Amygdala (tissue), 56 donors: ENCODE data around the gene SERPINB5.
"Not testable (repeated sequence)": the region's sequence is repeated elsewhere in the genome, so short reads cannot be mapped to it uniquely, and the experiment has no call there.

ENCODE experiments used
- DNase-seq, 56 donors: peaks; one replicate each; lab custom pipeline; 2025; lab: John Stamatoyannopoulos, UW

SERPINB5 gene

DNA sequence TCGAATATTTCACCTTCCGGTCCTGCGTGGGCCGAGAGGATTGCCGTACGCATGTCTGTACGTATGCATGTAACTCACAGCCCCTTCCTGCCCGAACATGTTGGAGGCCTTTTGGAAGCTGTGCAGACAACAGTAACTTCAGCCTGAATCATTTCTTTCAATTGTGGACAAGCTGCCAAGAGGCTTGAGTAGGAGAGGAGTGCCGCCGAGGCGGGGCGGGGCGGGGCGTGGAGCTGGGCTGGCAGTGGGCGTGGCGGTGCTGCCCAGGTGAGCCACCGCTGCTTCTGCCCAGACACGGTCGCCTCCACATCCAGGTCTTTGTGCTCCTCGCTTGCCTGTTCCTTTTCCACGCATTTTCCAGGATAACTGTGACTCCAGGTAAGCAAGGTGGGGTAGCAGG, at the start of gene SERPINB5:
TSS of gene SERPINB5 (plus strand) at position 291 of the 400 bp plus-strand sequence. CDS start 7,471 bp downstream, outside the sequence.
- no peak for DNase-seq

DNA sequence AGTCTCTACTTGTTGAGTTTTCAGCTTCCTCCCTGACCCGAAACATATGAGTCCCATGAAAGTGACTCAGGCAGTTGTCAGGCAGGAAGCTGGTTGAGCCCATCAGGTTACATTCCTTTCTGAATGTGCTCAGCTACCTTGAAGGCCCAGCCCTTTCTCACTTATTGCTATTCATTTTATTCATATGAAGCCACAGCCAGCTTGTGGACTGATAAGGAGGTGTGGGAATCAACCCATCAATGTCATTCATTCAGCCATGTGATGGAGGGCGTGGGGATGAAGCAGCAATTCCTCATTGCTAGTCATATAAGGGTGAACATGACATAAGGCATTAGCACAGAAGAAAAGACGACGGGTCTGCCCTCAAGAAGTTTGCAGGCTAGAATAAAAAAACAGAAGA, 49.2 kb upstream of the SERPINB5 start:
- DNase-seq, result no peak

- no peak for DNase-seq
These were observed 46.2 kb upstream of the SERPINB5 start for GRCh38 chr18:63430526-63430925.

- DNase-seq, result no peak
These were observed 45.6 kb upstream of the SERPINB5 start for GRCh38 chr18:63431180-63431579.

DNA sequence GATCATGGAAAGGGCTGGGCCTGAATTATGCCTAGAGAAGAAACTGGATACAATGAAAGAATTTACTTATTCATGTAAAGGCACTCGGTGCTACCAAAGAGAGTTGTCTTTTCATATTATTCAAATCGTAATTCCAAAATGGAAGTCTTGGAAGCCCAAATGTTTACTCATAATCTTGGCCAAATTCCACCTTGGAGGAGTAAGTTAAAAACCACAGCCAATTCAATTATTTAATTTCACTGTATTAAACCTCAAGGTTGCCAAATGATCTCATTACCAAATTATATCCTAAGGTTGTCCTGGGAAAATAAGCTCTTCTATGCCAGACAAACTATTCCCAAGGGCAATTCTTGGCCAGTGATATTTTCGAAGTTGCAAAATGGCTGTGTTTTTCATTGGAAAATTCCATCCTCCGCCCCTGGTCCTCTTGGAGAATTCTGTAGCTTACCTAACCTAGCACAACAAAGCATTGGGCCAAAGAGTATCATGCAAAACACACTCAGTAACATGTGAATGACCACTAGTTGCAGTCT, 43.4 kb upstream of the SERPINB5 start:
- DNase-seq, result no peak

DNA sequence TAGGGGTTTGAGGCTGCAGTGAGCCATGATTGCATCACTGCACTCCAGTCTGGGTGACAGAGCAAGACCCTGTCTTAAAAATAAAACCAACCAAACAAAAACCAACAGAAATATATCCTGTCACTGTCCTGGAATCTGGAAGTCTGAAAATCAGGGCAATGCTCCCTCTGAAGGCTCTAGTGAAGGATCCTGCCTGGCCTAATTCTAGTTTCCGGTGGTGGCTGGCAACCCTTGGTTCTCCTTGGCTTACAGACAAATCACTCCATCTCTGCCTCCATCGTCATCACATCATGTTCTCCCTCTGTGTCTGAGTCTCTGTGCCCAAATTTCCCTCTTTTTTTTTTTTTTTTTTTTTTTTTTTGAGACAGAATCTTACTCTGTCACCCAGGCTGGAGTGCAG, 38.6 kb upstream of the SERPINB5 start:
- DNase-seq, result no peak

GRCh38 chr18:63439334-63439733, 37.4 kb upstream of the SERPINB5 start:
- DNase-seq, result peak in 35 of 56 donors; percentile 3 to 70 (median 14)

DNA sequence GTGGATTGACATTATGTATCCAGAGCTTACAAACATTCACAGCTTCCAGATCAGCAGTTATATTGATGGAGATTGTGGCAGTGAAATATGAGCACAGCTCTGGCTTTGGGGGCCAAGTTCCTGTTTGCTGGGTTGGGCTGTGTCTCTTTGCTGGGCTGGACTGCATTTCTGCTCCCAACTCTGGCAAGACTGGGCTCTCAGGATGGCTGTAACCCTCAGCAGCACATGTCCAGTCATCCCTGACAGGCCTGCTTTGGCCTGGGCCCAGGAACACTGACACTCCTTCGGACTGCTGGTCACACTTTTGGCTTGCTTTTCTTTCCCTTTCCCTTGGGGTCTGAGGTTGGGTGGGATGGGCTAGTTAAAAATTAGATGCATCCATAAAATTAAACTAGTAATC, 36.5 kb upstream of the SERPINB5 start:
- no peak for DNase-seq

- DNase-seq, result no peak
These were observed 35.9 kb upstream of the SERPINB5 start for GRCh38 chr18:63440881-63441280.

DNA sequence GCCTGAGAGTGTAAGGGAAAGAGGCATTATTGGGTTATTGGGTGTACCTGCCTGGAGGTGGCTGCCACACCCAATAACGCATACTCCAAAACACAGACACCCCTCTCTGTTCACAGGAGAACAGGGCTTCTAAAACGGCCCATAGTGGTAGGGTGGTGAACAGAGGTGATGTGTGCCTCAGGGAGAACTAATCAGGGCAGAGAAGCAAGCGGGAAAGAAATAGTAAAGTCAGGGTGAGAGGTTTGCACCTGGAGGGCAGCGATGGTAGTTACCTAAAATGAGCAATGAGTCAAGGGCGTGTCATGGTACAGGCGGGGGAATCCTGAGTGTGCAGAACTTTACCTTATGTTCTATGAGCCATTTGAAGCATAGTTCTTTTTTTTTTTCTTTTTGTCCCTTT, 32.9 kb upstream of the SERPINB5 start:
- DNase-seq, result no peak

DNA sequence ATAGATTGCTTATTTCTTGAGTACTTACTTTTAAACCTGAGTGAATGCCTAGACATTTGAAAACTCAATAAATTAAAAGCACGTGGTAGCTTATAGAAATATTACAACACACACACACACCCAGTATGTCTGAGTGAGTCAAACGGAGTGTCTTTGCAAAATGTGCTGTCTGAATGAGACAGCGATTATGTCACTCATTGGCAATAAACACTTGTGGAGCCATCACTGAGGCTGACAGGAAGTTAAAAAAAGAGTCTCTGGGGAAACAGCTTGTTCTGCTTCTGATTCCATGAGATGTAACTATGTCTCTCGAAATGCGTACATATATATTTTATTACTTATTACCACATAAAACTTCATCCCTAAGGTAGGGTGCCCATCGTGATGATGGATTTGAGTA, 32.2 kb upstream of the SERPINB5 start:
- DNase-seq, result no peak

DNA sequence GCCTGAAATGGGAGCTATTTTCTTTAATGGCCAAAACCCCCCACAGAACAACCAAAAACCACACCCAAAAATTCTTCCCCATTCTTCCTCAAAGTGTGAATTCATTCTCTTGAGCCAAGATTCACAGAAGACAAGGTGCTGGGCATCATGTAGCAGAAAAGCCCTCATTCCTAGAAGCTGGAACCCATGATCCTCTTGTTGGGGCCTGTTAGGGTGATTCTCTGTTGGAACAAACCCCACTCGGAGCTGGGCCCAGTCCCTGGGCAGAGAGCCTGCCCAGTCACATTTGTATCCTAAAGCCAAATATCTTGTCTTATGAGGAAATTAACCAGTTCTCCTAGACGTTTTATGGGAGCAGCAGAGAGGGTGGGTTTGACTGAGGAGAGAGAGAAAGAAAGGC, 31.7 kb upstream of the SERPINB5 start:
- no peak for DNase-seq

DNA sequence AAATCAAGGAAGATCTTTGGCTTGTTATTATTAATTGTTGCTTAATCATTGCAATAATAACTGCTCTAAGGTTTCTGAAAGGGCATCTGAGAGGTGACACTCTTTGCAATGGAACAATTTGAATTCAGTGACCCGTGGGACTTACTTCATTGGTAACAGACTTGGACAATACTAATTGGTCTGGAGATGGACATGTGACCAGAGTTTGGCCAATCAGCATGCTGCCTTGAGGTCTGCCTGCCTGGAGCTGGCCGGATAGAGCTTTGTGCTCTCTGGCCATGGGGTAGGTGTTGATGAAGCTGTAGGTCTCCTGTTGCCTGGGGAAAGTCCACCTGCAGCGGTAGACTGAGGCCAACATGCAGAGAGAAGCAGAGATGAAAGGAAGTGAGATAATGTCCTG, 30.5 kb upstream of the SERPINB5 start:
- no peak for DNase-seq

- no peak for DNase-seq
These were observed 29.7 kb upstream of the SERPINB5 start for GRCh38 chr18:63447066-63447465.

DNA sequence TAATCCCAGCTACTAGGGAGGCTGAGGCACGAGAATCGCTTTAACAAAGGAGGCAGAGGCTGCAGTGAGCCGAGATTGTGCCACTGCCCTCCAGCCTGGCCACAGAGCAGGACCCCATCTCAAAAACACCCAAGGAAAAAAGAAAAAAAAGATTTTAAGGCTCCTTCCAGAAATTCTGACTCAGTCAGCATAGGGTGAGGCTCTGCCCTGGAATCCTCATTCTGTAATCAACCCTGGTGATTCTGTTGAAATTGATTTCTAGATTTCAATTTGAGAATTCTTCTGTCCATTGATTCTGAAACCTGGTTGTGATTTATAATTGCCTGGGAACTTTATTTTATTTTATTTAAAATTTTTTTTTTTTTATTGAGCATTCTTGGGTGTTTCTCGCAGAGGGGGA, 27.3 kb upstream of the SERPINB5 start:
- DNase-seq, result no peak

- no peak for DNase-seq
These were observed 24.7 kb upstream of the SERPINB5 start for GRCh38 chr18:63451799-63452660.

- not testable (repeated sequence) for DNase-seq
These were observed 24.0 kb upstream of the SERPINB5 start for GRCh38 chr18:63452751-63453150.

DNA sequence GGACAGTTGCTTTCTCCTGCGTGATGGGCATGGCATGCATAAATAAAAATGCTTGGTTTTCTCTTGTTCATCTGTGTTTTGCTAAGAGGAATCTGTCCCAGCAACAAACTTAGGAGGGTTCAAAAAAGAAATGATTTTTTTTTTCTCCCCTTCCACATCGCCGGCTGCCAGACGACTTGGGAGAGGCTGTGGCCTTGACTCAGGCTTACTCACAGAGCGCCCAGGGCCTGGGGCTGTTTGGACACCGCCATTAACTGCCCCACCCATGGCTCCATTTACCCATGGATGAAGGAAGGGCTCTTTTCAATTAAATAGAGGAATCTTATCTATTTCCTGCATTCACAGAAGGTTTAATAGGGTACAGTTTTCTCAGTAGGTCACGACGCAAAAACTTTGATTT, 22.3 kb upstream of the SERPINB5 start:
- no peak for DNase-seq

- DNase-seq, result no peak
These were observed 18.8 kb upstream of the SERPINB5 start for GRCh38 chr18:63457977-63458376.

GRCh38 chr18:63460414-63460813, 16.3 kb upstream of the SERPINB5 start:
- DNase-seq, result no peak

- no peak for DNase-seq
These were observed 12.3 kb upstream of the SERPINB5 start for GRCh38 chr18:63464434-63464833.

- no peak for DNase-seq
These were observed 11.7 kb upstream of the SERPINB5 start for GRCh38 chr18:63465059-63465458.
